GM06990 (cell line): ENCODE results near the gene KCNQ5.

Experiments
- DNase-seq: peaks from one replicate; pipeline ENCODE4 v3.0.0-alpha.2; 2011; ENCODE audit not compliant: insufficient read length; ENCODE audit errors: extremely low read depth
- H3K27me3 ChIP-seq: replicated peaks from 2 replicates; pipeline ENCODE4 v1.6.0; 2011; ENCODE audit warnings: low read length; ENCODE audit not compliant: control insufficient read depth, insufficient read depth
- H3K36me3 ChIP-seq: 2 replicates; pipeline ENCODE4 v1.5.1; 2011; ENCODE audit warnings: low read length; ENCODE audit not compliant: control insufficient read depth, insufficient read depth
- H3K4me3 ChIP-seq: replicated peaks from 2 replicates; pipeline ENCODE4 v1.5.1; 2011; ENCODE audit warnings: low read depth, mild to moderate bottlenecking, control low read depth, low read length
- TF ChIP-seq, protein P1 (sequence below): IDR thresholded peaks from 2 replicates; pipeline ENCODE4 v1.5.1; 2011; ENCODE audit warnings: low read length, control low read depth, mild to moderate bottlenecking, inconsistent platforms; ENCODE audit not compliant: insufficient read depth, poor library complexity, severe bottlenecking

KCNQ5 gene

GRCh38 chr6:73085443-73085871, 463.6 kb downstream of the KCNQ5 start:
- peak; percentile 8 for DNase-seq
- H3K36me3 ChIP-seq = no peaks in the 10 kb centered on the region
- TF ChIP-seq, protein P1, sequence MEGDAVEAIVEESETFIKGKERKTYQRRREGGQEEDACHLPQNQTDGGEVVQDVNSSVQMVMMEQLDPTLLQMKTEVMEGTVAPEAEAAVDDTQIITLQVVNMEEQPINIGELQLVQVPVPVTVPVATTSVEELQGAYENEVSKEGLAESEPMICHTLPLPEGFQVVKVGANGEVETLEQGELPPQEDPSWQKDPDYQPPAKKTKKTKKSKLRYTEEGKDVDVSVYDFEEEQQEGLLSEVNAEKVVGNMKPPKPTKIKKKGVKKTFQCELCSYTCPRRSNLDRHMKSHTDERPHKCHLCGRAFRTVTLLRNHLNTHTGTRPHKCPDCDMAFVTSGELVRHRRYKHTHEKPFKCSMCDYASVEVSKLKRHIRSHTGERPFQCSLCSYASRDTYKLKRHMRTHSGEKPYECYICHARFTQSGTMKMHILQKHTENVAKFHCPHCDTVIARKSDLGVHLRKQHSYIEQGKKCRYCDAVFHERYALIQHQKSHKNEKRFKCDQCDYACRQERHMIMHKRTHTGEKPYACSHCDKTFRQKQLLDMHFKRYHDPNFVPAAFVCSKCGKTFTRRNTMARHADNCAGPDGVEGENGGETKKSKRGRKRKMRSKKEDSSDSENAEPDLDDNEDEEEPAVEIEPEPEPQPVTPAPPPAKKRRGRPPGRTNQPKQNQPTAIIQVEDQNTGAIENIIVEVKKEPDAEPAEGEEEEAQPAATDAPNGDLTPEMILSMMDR = no peak
- no peaks in the 10 kb centered on the region for H3K27me3 ChIP-seq
- no peak overlapping the region for H3K4me3 ChIP-seq

- TF ChIP-seq, protein P1 = no peak
- no peaks in the 10 kb centered on the region for H3K36me3 ChIP-seq
- DNase-seq = no peak
Observed at GRCh38 chr6:73086726-73087125, 464.9 kb downstream of the KCNQ5 start.

GRCh38 chr6:73088138-73088813, 466.4 kb downstream of the KCNQ5 start:
- Histone ChIP-seq H3K4me3 (no peak overlapping the region), H3K27me3 (no peaks in the 10 kb centered on the region), H3K36me3 (no peaks in the 10 kb centered on the region)
- DNase-seq = no peak
- TF ChIP-seq, protein P1 = no peak

More at GRCh38 chr6:73086726-73087125, 464.9 kb downstream of the KCNQ5 start:
- Histone ChIP-seq H3K27me3 (no peaks in the 10 kb centered on the region), H3K4me3 (no peak overlapping the region)

- H3K4me3 ChIP-seq = no peak overlapping the region
- TF ChIP-seq, protein P1 = no peak
Observed at GRCh38 chr6:73104921-73105320, 483.1 kb downstream of the KCNQ5 start.

GRCh38 chr6:73107016-73107415, 485.2 kb downstream of the KCNQ5 start:
- TF ChIP-seq, protein P1 = no peak
- no peak overlapping the region for H3K4me3 ChIP-seq
- H3K27me3 ChIP-seq = no peaks in the 10 kb centered on the region
- DNase-seq = no peak
- H3K36me3 ChIP-seq = no peaks in the 10 kb centered on the region

More at GRCh38 chr6:73104921-73105320, 483.1 kb downstream of the KCNQ5 start:
- Histone ChIP-seq H3K27me3 (no peaks in the 10 kb centered on the region), H3K36me3 (no peaks in the 10 kb centered on the region)
- DNase-seq = no peak
